ENCODE results near the gene C1QTNF5.

The C1QTNF5 gene

DNA sequence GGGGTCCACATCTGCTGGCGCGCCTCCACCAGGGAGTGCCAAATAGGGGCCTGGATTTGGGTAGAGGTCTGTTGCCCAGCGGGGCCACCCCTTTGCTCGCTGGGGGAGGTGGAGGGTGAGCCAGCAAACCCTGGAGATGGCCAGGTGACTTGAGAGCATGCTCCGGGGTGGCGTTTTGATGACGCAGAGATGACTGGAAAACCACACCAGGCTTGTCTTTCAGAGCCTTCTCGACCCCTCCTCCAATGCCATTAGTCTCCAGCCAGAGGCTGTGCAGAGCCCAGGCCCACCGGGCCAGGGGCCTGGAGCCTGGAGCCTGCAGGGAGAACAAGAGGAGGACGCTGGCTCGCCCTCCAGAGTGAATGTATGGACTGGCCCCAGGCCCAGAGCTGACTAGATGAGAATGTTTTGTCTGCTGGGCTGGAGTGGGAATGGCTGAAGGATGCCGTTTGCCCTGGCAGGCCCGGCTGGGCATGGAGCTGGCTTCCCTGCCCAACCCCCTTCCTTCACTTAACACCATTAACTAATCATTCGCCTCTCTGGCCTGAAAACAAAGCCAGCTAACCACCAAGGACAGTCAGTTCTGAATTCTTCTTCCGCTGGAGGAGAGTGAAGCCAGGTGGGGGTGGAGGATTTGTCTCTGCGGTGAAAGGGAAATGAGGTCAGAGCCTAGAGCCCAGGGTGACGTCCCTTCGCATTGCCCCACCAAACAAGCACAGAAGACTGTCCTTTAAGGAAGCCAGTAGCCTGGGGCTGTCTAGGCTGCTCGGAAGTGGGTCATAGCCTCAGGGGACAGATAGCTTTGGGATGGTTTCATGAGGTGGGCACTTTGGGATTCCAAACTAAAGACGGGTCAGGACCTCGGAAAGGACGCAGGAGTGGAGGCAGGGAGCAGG is 22.2 kb downstream of the C1QTNF5 start:
- no peak for DNase-seq (ENCODE audit: low read depth in 3 of 3)

- DNase-seq (ENCODE audit: low read depth in 3 of 3) = no peak
These were observed 23.0 kb downstream of the C1QTNF5 start for GRCh38 chr11:119317592-119318239.

- no peak for DNase-seq (ENCODE audit: low read depth in 3 of 3)
These were observed 23.7 kb downstream of the C1QTNF5 start, which contains the start of gene MCAM for GRCh38 chr11:119316729-119317591. Gene MCAM (minus strand): TSS chr11:119317130. CDS start chr11:119317101, 29 bp downstream.

DNA sequence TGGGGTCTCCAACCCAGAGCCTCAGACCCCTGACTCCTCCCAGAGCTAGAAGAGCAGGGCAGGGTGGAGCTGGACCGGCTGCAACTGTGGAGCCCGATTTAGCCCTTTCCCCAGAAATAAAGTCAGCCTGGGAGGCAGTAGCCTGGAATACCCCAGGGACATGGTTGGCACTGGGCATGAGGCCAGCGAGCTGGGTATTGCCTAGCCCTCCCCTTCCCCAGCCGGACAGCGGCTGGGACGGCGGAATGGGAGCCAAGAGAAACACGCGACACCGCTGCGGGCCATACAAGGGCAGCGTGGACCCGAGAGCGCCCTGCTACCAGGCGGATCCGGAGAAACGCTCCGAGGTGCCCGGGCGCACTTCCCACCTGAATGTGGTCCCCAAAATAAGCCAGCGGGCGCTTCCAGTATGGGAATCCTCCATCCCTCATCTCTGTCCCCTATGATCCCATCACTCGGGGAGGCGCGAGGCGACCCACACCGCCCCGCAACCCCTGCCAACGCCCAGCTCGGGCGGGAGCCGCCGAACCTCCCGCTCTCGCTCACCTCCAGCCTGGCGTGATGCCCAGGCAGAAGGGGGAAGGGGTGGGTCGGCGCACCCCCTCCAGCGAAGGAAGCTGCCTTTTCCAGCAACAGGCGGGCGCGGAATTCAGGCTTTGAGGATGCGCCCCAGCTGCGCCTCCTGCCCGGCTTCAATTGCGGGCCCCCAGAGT is 24.5 kb downstream of the C1QTNF5 start:
- DNase-seq (ENCODE audit: low read depth in 3 of 3) = no peak

DNA sequence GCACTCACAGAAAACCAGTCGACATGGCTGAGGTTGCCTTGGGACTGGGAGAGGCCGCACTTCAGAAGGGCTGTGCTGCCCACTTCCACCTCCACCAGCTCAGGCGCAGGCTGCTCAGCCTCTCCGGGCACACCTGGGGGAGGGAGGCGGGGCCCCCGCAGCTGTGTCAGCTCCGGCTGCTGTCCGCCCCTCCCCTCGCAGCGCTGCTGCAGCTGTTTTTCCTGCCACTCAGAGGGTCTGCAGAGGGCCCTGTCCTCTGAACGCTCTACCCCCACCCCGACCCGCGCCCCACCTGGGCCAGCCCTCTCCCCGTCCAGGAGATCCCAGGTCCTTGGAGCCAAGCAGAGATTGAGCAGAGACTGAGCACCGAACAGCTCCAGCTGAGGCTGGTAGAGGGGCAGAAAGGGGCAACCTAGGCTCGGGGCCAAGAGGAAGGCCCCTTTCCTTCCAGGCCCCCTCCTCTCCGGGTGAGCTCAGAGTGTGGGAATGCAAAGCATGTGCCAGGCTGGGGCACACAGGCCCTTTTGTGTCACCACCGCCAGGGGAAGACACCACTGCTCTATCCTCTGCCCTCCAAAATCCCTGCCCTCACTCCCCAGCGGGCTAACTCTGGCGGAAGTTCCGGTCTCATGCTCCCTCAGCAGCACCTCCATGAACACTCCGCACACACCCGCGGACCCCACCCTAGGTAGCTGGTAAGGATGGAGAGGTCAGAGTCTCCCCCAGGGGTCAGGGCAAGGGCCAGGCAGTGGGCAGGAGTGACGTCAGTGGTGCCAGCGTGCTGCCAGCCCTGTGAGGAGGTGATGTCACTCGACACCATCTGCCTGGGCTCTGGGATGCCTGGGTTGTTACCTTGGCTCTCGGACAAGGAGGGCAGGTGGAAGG is 25.3 kb downstream of the C1QTNF5 start:
- DNase-seq (ENCODE audit: low read depth in 3 of 3) = no peak

DNA sequence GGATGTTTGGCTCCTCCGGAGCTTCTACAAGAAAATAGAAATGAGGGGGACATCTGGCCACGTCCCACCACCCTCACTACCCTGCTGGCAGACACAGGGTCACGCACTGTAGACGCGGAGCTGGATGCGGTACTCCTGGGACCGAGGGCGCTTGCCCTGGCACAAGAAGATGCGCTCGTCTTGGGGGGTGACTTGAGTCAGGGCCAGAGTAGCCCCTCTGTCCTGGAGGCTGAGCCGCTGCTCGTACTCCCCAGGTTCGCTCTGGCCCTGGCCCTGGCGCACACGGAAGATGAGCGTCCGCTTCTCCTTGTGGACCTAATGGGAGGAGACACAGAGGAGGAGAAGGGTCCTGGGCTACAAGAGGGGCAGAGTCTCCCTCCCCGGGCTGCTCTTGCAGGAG is 26.0 kb downstream of the C1QTNF5 start:
- no peak for DNase-seq (ENCODE audit: low read depth in 3 of 3)

DNA sequence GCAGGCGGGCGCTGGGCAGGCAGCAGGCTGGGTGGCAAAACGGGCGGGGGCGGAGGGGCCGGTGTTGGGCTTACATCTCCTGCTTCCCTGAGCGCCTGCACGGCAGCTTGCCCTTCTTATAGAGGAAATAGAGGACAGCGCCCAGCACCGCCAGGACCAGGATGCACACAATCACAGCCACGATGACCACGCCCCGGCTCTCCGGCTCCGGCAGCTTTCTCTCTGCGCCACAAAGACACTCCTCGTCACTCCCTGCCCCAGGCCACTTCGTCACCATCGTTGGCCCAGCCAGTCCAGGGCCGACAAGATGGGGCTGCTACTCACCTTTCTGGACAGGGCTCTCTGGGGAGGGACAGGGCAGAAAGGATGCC is 30.0 kb downstream of the C1QTNF5 start:
- DNase-seq (ENCODE audit: low read depth in 3 of 3) = no peak

GRCh38 chr11:119309953-119310681 is 30.6 kb downstream of the C1QTNF5 start:
- DNase-seq (ENCODE audit: low read depth in 3 of 3) = no peak

- DNase-seq (ENCODE audit: low read depth in 3 of 3) = no peak
These were observed 31.3 kb downstream of the C1QTNF5 start for GRCh38 chr11:119309411-119309810.

DNA sequence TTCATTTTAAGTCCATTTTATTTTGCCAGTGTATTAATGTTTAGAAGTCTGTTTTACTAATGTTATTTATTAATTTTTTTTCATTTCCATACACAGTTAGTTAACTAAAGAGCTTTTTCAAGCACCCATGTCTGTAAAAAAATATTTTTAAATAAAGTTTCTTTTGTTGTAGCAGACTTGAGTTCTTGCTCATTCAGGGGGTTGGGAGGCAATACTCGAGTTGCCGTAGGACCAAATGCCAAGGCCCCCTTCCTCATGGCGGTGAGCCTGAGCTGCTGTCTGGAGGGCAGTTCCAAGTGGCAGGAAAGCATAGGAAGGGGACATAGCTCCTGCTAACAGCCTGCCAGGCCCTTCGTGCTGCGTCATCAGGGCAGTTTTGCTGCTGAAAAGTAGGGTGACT is 32.7 kb downstream of the C1QTNF5 start:
- DNase-seq (ENCODE audit: low read depth in 3 of 3) = no peak

GRCh38 chr11:119307219-119307618 is 33.5 kb downstream of the C1QTNF5 start:
- no peak for DNase-seq (ENCODE audit: low read depth in 3 of 3)

DNA sequence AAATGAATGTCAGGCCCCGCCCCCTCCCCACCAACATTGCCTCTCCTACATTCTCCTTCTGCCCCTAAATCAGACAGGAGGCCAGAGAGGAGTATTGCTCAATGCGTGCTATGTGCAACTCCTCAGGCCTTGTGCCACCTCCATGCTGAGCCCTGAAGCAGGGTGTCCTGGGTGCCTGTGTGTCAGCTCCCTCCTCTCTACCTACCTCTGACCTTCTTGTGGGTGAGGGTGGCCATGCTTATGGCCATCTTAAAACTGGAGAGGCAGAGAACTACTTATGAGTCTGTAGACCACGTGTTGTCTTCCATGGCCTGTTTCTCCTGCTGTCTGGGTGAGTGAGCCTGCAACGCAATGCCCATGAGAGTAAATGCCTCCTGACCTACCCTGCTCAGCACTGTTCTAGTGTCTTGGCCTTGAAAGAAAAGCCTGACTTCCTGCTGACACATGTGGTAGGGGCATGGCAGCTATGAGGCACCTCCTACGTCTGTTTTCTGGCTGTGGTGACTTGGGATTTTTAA is 34.3 kb downstream of the C1QTNF5 start:
- no peak for DNase-seq (ENCODE audit: low read depth in 3 of 3)

GRCh38 chr11:119305556-119306372 is 34.9 kb downstream of the C1QTNF5 start:
- no peak for DNase-seq (ENCODE audit: low read depth in 3 of 3)

GRCh38 chr11:119303227-119303718 is 37.4 kb downstream of the C1QTNF5 start:
- no peak for DNase-seq (ENCODE audit: low read depth in 3 of 3)

DNA sequence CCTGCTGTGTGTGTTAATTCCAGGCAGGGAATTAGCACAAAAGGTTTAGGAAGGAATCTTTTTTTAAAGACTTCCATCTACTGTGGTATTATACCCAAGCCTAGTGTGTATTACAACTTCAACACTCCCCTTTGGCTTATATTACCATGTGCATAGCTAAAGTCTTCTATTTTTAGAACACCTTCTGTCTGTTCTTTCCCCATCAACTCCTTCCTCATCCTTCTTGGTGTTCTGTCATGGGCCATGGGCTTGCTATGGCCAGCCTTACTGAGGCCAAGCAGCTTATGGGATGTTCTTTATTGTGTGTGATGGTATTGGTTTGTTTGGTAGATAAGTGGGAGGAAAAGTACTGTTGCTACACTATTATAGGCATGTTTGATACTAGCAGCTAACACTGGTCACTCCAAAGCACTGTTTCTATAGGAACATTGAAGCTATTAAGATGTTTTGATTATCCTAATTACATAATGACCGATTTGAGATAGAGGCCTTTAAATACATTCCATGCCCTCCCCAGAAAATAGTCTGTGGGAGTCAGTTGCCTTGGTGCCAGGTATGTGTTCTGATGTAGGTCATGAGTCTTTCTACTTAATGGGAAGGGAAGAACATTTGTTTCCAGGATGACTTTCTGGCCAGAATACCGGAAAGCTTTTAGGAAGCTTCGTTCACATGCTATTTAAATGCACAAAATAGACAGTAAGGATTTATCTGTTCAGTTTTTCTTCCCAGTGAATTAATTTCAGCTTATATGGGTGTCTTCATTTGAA is 40.3 kb downstream of the C1QTNF5 start:
- no peak for DNase-seq (ENCODE audit: low read depth in 3 of 3)

DNA sequence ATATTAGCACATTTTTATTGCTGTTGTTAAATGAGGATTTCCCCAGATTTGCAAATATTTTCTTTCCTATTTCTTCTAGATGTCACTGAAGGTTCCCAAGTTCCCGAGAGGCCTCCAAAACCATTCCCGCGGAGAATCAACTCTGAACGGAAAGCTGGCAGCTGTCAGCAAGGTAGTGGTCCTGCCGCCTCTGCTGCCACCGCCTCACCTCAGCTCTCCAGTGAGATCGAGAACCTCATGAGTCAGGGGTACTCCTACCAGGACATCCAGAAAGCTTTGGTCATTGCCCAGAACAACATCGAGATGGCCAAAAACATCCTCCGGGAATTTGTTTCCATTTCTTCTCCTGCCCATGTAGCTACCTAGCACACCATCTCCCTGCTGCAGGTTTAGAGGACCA is 41.3 kb downstream of the C1QTNF5 start:
- no peak for DNase-seq (ENCODE audit: low read depth in 3 of 3)

DNA sequence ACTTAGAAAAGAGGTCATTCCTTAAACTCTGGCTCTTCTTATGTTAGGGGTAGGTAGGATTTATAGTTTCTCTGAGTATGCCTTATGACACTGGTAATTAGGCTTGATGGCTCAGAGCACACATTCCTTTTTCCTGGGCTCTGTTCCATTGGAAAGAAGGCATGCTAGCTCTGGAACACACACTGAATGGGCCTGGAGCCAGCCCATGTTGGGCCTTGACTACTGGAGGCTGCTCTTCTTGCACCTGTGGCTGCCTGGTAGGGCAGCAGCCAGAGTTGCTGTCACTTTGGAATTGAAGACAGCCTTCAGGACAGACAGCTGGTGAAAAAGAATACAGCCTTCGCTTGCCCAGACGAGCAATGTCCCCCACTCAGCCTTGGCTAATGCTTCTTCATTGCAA is 42.0 kb downstream of the C1QTNF5 start:
- no peak for DNase-seq (ENCODE audit: low read depth in 3 of 3)

GRCh38 chr11:119297938-119298337 is 42.7 kb downstream of the C1QTNF5 start:
- no peak for DNase-seq (ENCODE audit: low read depth in 3 of 3)
